GM19452 (cell line): ENCODE results near the gene EML1.

Experiments
- ATAC-seq: cut with Tn5 transposase; IDR thresholded peaks from one replicate; pipeline ENCODE4 v1.9.1; 2021; ENCODE audit not compliant: unreplicated experiment

Gene EML1, protein sequence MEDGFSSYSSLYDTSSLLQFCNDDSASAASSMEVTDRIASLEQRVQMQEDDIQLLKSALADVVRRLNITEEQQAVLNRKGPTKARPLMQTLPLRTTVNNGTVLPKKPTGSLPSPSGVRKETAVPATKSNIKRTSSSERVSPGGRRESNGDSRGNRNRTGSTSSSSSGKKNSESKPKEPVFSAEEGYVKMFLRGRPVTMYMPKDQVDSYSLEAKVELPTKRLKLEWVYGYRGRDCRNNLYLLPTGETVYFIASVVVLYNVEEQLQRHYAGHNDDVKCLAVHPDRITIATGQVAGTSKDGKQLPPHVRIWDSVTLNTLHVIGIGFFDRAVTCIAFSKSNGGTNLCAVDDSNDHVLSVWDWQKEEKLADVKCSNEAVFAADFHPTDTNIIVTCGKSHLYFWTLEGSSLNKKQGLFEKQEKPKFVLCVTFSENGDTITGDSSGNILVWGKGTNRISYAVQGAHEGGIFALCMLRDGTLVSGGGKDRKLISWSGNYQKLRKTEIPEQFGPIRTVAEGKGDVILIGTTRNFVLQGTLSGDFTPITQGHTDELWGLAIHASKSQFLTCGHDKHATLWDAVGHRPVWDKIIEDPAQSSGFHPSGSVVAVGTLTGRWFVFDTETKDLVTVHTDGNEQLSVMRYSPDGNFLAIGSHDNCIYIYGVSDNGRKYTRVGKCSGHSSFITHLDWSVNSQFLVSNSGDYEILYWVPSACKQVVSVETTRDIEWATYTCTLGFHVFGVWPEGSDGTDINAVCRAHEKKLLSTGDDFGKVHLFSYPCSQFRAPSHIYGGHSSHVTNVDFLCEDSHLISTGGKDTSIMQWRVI

GRCh38 chr14:99793213-99794150, at the start of gene EML1:
Gene EML1 (plus strand): TSS chr14:99793413. CDS start chr14:99793477, 64 bp downstream.
- ATAC-seq, result peak; percentile 93

- no peak for ATAC-seq
Measured at GRCh38 chr14:99744199-99744872, 48.9 kb upstream of the EML1 start.

- no peak for ATAC-seq
Measured at GRCh38 chr14:99744873-99745224, 48.4 kb upstream of the EML1 start.

- ATAC-seq, result no peak
Measured at GRCh38 chr14:99745307-99745951, 47.8 kb upstream of the EML1 start.

- no peak for ATAC-seq
Measured at GRCh38 chr14:99747167-99747566, 46.0 kb upstream of the EML1 start.

GRCh38 chr14:99747582-99748330, 45.5 kb upstream of the EML1 start:
- no peak for ATAC-seq

DNA sequence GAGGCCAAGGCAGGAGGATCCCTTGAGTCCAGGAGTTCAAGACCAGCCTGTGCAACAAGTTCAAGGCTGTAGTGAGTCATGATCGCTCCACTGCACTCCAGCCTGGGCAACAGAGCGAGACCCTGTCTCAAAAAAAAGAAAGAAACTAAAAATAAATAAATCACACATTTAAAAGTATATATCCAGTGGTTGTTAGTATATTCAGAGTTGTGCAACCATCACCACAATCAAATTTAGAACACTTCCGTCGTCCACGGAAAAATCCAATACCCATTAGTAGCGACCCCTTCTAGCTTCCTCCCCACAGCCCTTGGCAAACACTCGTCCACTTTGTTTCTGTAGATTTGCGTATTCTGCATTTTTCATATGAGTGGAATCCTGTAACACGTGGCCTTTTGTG, 44.7 kb upstream of the EML1 start:
- ATAC-seq, result no peak

DNA sequence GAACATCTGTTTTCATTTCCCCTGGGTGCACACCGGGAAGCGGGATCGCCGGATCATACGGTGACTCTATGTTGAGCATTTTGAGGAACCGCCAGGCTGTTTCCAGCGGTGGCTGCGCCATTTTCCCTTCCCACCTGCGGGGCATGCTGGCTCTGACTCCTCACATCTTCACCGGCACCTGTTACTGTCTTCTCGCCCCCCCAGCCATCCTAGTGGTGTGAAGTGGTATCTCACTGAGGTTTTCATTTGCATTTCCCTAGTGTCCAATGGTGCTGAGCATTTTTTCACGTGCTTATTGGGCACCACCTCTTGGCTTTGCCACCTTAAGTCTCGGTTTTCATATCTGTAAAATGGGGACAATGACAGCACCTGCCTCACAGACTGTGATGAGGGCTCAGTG, 44.1 kb upstream of the EML1 start:
- no peak for ATAC-seq

DNA sequence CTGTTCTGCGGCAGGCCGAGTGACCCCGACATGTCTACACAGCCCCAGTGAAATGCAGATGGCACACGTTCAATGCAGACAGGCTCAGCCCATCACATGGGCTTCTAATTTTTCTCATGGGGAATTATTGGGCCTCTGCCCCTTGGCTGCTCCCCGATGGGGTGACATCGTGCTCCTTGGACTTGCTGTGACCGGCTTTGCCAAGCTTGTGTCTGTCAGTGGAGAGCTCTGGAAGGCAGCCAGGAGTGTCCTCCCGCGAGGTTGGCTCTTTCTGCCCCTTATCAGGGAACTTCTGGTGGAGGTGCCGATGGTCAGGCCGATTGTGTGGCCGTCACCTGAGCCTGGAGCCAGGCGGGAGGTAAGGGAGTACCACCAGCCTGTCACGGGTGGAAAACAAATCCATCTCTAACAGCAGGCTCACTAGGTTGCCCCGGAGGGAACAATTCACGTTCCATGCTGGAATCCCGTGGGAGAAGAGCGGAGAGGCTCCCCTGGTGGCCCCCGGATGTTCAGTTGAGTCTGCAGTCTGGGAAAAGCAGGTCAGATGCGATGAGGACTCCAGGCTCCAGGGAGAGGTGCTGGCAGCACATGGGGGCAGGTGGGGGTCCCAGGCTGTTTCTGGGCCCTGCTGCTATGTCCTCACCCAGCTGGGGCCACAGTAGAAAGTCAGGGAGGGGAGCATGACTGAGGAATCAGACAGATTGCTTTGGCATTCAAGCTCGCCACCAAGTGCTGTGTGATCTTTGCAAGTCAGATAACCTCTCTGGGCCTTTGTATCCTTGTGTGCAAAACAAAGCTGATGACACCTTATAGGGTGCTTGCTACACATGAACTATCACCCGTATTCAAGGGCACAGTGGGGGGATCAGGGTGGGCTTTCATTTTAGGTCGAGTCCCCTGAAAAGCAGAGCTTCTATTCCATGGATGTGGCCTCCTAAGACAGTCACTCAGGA, 43.2 kb upstream of the EML1 start:
- no peak for ATAC-seq

DNA sequence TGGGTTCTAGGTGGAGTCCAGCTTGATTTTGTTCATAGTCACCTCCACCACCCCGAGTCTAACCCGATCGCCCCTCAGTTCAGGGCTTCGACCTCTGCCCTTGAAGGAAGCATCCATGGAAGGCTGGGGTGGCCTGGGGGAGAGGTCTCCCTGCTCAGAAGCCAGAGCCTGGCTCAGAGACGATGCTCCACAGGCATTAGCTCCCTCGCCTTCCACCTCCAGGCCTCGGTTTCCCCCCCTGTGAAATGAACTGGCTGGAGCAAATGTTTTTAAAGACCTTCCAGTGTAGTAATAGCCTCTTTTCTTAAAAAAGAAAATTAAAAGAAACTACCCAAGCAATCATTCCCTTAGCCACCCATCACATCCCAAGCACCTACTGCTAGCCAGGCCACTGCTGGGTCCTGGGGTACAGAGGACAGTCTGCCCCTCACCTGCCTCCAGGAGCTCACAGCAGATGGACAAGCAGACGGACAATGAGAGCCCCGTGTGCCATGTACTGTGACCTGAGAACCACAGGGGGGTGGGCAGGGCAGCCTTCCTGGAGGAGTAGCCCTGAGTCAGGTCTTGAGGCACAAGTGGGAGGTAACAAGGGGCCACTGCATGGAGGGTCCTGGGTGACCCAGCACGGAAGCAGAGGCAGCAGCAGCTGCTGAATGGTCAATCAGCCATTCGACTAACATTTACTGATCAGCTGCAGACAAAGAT, 42.3 kb upstream of the EML1 start:
- no peak for ATAC-seq

DNA sequence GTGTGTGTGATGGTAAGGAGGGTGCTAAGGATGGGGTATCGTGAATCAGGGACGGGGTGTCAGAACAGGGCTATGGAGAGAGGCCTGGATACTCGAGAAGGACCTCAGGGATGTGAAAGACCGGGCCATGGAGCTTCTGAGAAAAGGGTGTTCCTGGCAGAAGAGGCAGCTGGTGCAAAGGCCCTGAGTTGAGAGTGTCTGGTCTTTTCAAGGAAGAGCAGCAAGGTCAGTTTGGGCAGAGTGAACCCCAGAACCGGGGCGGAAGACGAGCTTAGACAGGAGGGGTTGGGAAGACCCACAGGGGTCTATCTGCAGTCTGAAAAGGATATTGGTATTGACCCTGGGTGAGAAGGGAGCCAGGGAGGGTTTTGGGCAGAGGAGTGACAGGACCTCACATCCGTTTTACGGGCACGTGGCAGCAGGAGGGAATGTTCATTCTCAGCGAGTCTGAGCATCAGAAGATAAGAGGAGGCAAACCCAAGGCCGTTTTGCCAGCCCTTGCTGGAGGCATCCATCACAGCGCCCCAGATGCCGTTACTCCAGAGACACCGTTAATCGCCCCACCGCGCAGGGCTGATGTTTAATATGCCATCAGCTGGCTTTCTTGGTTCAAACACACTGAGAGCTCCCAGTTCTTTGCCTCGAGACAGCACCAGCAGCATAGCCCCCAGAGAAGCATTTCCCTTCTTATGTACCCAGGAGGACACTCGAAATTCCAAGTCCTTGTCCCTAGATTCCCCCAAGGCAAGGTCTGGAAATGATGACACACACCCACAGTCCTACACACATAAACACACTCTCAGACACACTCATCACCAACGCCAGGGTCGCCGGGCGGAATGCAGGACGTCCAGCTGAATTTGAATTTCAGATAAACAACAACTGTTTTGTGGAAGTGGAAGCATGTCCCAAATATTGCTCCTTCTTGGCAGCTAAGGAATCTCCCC, 41.4 kb upstream of the EML1 start:
- no peak for ATAC-seq

DNA sequence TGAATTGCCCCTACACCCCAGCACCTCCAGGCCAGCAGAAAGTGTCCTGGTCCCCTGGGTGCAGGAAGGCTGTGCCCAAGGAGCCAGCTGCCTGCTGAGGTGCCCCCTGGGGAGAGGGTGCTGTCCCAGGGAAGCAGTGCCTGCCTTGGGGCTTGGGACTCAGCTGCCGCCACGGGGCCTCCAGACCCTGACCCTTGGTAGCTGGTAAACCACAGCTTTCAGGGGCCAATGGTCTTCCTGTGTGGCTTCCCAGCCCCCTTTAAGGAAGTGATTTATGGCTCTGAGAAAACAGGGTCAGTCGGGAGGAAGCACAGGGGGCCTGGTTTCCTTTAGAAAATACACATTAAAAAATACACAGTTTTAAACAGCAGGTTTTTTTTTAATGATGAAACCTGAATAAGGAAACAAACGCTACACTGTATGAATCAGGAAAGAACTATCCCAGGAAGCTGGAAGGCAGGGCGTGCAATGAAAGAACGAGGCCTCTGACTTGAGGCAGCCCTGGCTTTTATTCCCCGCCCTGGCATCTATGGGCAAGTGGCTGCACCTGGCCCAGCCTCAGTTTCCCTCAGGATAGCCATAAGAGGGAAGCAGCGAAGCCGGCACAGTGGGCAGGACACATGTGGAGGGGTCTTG, 40.6 kb upstream of the EML1 start:
- no peak for ATAC-seq

DNA sequence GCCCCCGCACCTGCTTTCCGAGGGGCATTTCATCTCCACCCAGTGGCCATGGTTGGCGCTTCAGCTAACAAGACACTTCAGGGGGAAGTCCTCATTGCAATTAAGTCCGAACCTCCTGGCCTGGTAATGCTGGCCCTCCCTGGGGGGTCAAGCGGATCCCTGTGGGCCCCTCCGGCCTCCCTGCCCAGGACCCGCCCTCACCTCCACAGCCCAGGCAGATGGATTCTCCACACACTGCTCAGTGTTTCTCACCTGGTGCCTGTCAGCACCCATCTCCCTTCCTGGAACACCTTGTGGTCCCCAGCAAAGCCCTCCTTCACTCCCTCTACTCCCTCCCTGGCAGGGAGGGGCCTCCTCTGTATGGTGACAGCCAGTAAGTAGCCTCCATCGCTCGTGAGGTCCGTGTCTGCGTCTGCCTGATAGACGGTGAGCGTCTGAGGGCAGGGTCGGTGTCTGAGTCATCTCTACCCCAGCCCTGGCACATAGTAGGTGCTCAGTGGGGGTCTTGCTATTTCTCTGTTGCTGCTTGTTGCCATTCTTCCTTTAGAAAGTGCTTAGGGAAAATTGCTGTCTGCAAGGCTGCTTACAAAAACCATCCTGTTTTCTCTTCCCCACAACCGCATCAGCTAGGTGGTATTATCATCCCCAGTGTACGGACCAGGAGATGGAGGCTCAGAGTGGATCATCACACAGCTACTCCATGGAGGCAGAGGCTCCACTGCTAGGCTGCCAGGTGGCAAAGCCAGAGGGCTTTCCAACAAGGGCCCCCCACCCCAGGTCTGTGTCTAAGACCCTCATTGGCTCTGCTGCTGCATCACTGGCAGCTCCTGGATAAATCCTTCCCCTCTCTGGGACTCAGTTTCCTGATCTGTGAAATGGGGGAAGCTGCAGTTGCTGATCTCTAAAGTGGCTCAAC, 39.7 kb upstream of the EML1 start:
- ATAC-seq, result no peak

DNA sequence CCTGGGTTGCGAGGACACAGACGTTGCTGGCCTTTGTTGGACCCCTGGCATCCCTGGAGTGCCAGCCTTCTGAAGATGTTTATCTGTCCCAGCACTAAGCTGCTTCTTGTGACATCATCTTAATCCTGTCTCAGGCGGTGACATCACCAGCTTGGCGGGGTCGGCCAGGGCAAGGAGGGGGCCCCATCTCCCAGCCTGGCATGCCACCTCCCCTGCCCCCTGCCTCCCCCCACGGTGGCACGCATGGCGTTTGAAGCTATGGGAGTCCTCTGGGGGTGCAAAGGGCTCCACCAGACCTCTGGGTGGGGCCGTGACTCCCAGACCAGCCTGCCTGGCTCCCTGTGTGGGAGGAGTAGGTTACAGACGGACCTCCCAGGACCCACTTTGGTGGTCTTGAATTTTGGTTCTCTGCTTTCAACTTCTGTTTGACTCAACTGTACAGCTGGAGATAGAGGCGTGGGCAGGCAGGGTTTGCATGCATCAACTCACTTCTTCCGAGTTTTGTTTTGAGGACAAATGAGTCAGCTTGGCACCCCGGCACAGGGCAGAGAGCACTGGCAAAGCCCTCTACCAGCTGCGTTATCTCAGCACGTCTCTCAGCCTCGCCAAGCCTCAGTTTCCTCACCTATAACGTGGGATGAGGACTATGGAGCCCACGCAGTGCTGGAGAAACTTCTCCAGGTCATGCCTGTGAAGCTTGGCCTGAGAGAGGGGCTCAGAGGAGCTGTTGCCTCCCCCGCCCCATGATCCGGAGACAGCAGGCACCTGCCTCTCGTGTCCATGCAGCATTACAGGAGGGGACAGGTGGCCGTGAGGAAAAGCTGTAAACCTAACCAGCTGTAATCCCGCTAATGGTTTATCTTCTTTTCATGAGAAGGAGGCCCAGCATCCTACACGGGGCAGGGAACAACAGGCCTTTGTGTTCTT, 38.8 kb upstream of the EML1 start:
- no peak for ATAC-seq
